Stimulated activated CD8-positive, alpha-beta memory T cell treated with anti-CD3 and anti-CD28 coated beads, Interleukin-7, amount 100 ng/mL, for 24 hours (primary cell): ENCODE results near the gene MINDY4.

Experiments used
- DNase-seq: peaks from one replicate; pipeline ENCODE4 v3.0.0-alpha.2; 2020; ENCODE audit warnings: low read depth

The MINDY4 gene

DNA sequence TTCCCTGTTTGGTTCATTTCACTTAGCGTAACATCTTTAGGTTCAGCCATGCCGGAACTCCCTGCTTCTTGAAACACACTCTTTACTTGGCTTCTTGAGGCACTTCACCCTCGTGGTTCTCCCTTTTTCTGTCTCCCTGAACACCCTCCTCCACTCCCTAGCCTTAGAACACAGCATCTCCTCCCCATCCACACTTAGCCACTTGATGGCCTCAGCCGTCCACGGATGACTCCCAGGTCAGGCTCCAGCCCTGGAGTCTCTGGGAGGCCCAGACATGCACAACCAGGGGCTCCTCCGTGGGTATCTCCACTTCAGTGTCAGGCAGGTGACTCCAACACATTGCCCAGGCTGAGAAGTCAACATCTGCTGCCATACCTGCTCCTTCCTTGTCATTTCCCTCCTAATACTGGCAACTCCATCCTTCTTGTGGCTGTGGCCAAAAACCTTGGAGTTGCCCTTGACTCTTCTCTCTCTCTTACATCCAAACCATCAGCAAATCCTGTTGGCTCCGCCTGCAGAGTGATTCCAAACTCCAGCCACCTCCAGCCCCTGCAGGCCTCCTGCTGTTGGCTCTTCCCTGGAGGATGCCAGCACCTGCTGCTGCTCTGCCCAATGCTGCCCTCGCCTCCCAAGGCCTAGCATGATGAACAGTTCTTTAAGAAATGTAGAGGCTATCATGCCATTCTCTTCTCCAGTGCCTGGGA is 27.7 kb upstream of the MINDY4 start:
- DNase-seq: no peak

DNA sequence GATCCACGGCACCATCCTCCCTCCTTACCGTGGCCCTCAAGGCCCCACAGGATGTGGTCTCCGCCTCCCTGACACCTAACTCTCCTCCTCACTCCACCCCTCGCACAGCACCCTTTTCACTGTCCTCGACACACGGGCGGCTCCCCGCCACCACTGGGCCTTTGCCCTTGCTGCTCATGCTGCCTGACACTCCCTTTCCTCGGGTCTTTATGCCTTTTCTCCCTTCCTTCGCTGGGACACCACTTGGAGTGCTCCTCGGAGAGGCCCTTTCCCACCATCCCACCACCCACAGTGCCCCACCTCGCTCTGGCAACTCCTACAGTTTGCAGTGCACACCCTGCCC is 27.2 kb upstream of the MINDY4 start:
- DNase-seq: no peak

DNA sequence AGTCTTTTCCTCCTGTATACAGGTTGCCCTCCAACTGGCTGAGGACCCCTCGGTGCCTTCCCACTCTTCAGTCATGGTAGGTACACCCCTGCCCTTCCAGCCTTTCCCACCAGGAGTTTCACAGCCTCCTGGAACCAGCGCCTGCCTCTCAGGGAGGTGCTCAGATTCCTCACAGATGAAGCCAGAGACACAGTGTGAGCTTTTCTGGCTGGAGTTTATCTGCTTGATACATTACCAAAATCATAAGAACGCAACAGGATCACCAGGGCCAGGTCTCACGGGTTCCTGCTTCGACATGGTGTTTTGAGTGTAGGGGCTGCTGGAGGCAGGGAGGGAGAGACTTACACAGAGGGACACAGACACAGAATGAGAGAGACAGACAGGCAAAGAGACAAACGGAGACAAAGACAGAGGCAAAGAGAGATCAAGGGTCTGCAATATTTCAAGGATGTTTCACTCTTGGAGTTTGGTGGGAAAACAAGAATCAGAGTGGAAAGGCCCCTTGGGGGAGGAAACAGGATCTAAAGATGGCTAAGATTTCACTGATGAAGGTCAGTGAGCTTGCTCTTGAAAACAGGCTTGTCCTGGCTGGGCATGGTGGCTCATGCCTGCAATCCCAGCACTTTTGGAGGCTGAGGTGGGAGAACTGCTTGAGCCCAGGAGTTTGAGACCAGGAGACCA is 25.8 kb upstream of the MINDY4 start:
- no peak for DNase-seq

DNA sequence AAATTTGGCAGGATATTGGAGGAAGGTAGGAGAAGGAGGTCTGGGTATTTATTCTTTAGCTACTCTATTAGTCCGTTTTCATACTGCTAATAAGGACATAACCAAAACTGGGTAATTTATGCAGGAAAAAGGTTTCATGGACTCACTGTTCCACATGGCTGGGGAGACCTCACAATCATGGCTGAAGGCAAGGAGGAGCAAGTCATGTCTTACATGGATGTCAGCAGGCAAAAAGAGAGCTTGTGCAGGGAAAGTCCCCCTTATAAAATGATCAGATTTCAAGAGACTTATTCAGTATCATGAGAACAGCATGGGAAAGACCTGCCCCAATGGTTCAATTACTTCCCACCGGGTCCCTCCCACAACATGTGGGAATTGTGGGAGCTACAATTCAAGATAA is 21.2 kb upstream of the MINDY4 start:
- no peak for DNase-seq

DNA sequence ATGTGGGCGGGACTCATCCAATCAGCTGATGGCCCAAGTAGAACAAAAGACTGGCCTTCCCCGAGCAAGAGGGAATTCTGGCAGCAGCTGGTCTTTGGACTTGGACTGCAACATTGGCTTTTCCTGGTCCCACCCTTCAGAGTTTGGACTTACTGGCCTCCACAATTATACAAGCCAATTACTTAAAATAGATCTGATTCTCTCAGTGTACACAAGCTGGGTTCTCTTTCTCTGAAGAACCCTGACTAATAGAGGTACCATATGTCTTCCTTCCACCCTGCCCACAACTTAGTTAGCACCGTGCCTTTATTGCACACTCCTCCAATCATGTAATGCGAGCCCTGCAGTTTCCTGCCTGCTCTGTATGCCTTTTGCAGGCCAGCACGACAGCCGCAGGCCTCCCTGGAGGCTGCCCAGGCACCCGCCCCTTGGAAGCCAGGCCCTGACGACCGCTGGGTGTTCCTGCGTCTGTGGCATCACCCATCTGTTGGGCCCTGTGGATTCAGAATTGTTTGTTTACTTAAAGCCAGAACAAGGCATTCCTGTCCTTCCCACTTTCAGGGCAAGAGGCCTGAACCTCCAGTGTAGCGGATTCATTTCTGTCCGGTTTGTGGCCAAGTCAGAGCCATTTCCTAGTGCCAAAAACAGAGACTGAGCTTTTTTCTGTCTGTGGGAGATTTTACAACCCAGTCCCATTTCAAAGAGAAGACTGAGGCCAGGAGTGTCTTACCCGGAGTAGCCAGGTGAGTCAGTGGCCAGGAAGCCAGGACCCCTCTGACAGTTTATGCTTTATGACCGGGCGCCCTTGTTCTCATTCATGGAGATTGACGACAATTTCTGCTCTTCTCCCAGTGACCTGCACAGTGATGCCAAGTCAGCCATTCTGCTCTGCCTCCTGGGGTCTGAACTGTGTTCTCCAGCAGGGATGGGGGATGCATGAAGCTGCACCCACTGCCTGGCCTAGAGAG is 20.2 kb upstream of the MINDY4 start:
- no peak for DNase-seq

DNA sequence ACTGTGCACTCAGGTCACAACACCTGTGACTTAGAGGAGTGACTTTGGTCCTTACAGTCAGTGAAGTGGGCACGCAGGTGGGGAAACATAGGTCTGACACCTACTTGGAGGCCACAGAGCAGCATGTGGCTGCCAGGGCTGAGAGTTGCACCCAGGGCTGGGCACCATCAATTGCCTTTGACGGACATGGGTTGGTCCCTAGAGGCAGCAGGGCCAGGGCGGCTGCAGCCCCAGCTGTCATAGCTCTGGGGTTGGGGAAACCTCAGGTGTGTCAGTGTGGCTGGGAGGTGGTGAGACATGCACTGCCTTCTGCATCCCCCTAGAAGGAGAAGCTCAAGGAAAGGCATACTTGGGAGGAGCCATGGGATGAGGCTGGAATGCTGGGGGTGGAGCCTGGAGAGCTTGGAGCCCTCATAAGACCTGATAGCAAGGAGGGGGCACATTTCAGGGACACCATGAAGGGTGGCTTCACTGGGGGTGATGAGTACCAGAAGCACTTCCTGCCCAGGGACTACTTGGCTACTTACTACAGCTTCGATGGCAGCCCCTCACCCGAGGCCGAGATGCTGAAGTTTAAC is 19.4 kb upstream of the MINDY4 start, which contains the start of gene INMT:
Gene INMT (plus strand): TSS at position 440 of the 578 bp plus-strand sequence. CDS start 16 bp downstream, at position 456.
- DNase-seq: no peak

DNA sequence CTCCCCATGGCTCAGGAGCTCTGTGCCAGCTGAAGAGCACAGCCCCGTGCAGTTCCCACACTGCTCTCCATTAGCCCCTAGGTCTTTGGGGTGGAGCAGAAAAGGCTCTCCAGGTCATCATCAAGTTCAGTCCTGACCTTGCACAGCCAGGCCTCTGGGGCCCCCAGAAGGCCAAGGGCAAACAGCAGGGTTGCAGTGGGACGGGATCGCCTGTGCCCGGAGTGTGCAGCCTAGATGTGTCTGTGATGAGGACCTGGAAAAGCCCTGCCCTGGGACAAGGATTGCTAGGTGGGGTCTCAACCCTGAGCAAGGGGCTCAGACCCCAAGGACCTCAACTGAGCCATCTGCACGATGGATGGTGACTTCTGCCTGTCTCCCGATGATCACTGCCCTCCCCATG is 18.7 kb upstream of the MINDY4 start:
- DNase-seq: no peak

DNA sequence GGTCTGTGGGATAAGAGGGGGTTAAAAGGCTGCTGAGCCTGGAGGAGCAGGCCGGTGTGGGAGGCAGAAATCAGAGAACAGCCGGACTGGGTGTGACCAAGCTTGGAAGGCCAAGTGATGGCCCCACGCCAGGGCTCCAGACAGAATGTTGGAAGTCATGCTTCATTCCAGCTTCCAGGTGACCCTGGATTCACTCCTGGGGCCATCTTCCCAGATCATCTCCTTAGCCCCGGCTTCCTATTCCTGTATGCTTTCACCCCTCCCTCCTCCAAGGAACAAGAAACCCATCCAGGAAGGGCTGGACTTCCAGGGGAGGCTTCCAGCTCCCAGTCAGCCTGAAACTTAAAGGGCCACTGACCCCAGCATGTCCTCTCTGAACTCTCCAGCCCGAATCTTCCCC is 18.2 kb upstream of the MINDY4 start:
- no peak for DNase-seq

DNA sequence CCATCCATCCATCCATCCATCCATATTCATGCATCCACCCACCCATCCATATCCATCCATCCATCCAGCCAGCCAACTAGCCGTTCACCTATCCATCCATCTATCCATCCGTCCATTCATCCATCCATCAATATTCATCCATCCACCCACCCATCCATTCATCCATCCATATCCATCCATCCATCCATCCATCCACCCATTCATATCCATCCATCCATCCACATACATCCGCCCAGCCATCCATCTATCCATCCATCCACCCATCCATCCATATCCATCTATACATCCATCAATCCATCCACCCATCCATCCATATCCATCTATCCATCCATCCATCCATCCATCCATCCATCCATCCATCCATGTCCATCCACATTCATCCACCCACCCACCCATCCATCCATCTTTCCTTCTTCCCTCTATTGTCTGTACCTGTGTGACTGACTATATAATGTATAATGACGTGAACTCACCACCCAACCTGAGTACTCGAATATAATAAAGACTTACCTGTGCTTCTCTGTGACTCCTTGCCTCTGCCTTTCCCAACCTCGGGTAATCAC is 16.8 kb upstream of the MINDY4 start:
- DNase-seq: no peak

DNA sequence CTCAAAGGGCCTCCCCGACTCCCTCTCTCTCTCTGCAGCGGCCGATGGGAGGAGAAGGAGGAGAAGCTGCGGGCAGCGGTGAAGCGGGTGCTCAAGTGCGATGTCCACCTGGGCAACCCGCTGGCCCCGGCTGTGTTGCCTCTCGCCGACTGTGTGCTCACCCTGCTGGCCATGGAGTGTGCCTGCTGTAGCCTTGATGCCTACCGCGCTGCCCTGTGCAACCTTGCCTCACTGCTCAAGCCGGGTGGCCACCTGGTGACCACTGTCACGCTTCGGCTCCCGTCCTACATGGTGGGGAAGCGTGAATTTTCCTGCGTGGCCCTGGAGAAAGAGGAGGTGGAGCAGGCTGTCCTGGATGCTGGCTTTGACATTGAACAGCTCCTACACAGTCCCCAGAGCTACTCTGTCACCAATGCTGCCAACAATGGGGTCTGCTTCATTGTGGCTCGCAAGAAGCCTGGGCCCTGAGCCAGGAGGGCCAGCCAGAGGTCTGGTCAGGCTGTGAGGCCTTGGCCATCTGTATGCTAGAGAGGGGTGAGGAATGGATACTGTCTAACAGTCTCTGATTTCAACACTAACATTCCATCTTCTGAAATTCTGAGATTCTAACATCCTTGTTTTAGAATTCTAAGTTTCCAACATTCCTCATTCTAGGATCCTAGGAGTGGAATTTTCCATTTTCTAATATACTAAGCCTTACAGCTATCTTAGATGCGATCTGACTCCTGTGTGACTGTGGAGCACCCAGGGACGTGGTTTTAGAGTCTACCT is 15.6 kb upstream of the MINDY4 start:
- no peak for DNase-seq

DNA sequence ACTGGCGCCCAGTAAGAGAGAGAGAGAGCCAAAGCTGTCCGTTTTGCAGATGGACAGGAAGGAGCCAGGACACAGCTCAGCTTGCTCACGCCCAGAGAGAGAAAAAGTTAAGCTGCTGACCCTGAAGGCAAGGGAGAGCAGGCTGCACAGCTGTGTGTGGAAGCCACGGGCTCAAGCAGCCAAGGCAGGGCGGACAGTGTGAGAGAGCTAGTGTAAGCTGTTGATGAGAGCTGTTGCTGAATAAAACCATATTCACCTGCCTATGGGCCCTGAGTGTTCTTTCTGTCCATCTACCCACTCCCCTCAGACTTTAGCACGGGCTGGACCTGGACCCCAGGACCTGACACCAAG is 13.9 kb upstream of the MINDY4 start:
- DNase-seq: no peak

DNA sequence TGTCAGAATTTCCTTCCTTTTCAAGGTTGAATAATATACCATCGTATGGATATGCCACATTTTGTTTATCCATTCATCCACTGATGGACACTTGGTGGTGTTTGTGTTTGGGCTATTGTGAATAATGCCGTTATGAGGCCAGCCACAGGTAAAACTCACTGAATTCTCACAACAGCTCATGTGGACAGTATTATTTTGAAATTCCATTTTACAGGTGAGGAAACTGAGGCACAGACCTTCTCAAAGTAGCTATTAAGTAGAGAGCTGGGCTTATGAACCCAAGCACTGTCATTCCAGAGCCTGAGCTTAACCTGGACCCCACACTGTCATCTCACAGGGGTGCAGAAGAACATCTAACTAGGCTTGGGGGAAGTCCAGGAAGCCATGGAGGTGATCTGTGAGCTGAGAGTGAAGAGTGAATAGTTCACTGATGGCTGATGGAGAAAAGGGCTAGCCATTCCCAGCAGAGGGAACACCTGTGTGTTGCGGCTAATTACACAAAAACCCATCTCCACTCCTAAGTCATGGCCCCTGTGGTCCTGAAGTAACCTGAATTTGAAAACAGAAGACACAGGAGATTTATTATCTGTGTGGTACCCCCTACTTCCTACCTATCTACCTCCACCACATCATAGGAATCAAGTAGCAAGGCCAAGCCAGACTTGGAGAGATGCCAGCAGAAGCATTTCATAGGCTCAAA is 10.6 kb upstream of the MINDY4 start:
- DNase-seq: no peak

DNA sequence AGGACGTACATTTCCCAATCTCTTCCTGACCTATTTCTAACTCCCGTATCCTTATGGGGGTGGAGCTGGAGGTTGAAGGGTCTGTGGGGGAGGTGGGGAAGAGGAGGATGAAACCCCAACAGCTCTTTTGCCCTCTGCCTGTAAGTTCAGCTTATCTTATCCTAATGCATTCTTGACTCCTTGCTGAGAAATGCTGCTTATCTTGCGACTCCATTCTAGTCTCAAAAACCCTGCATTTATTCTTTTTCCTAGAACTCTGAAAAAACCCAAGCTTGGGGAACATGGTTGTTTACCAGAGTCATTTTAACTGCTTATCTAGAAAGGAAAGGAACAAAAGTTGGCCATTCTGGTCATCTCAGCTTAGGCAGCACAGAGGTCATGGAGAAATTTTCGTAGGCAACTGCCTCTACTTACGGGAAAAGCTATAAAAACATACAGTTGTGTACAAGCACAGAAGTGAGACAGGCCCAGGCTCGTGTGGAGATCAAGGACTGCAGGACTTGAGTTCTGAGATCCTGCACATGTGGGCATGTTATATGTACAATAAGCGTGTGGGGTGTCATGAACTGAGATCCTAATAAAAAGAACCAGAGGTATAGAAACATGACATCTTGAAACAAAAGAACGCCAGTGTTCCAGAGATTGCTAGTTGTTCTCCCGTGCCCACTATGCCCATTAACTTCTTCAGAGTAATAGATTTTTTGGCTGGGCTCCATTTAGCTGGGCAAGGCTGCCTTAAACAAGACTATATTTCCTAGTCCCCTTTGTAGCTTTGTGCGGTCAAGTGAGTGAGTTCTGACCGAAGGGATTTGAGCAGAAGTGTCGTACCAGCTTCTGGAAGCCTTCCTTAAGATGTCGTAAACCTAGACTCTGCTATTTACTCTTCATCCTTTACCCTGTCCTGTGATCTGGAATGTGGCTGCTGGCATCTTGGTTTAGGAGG is 9.7 kb upstream of the MINDY4 start:
- DNase-seq: no peak

DNA sequence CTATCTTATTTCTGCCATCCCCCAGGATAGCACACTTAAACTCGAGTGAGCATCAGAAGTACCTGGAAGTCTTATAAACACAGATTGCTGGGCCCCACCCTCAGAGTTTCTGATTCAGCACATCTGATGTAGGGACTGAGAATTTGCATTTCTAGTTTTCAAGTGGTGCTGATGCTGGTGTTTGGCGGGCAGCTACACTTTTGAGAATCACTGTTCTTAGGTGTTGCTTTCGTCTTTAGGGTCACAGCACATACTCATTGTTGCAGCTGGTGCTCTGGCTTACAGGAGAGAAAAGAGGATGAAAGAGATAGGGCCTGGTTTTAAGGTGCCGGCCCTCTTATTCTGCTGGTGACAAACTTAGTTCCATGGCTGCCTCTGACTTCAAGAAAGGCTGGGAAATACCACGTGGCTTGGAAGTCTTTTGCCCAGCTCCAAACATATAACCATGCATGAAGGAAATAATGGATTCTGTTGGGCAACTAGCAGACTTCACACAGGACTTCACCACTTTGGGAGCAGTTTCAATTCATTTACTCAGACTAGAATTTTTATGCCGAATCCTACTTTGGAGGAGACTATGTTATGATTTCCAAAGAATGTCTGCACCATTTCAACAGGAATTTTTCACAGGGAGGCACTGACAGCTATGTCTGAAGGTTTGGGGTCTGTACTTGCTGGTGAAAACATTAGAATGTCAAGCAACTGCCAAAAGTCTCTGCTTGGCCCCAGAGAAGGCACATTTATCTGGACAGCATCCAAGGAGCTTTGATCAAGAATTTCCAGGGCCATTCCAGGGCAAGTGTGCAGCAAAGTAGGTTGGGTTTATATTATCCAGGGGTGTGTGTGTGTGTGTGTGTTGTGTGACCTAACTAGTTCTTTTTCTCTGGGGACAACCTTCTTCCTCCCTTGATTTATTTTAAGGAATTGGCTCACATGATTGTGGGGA is 6.9 kb upstream of the MINDY4 start:
- no peak for DNase-seq

DNA sequence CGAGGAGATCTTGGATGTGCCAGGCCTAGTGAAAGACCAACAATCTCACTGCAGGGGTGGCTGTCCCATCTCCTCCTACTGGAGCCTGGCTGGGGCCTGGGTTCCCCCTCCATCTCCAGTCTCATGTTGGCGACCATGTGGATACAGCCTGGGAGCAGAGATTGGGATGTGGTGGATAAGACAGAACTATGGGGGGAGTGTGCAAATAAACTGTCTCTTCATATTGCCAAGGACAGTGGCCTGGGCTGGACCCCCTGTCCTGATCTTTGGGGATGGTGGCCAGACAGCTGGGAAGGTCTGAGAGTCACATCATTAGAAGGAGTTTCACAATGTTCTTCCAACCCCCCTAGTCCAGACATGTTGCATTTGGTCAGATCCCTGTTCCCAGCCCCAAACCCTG is 5.8 kb upstream of the MINDY4 start:
- DNase-seq: no peak

DNA sequence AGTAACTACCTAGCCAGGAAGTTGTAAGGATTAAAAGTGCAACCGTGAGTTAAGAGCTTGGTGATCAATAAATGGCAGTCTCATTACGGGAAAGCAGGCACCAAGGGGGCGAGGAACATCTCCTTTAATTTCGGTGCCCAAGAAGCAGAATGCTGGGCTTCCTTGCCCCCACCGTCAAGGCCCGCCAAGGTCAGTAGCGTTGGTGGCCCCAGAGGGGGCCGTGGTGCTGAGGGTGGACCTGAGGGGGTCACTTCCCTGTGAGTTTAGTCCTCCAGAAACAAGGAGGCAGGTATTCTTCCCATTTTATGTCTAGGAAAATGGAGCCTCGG is 408 bp upstream of the MINDY4 start:
- DNase-seq: no peak

DNA sequence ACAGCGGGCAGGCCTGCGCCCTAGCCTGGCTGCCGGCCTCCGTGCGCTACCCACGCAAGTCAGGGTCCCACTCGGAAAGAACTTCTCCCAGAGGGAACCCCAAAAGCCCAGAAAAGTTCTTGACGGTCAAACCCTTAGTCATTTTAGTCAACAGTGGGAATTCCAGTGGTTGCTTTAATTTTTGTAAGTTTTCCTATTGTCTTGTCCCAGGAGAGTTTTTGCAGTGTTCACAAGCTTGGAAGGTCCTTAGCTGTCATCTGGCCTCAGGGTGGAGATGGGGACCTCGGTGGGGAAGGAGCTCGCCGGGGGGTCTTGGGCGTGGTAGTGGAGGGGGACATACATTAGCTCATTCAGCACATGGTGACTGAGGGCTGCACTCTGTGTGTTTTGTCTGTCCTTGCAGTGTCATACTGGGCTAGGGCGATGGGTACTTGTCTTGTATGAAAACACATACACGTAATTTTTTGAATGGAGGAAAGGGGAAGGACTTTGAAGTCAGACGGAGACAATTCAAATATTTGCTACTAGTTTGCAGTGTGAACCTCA is 736 bp downstream of the MINDY4 start:
- DNase-seq: no peak

DNA sequence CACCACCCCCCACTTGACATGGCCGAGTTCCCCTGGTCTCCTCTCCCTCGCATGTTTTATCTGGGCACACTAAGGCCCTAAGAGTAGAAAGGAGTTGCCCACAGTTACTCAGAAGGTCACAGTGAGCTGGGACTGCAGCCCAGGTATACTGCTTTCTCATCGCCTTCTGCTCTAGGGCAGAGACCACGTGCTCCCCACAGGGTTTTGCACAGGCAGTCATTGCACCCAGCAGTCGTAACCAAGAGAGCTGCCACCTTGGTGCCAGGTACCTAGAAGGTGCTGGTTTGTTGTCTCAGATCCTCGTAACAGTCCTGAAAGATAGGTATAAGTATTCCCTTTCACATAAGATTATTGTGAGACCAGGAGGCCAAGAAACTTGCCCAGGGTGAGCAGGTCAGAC is 1.8 kb downstream of the MINDY4 start:
- no peak for DNase-seq
